Peyer's patch (tissue), 4 donors: ENCODE data around the gene PSD.

Experiments
- CTCF ChIP-seq, 6 experiments: fragments of 450-650 bp in 4 of 6; fragments of 200-600 bp in 2 of 6; sonication (generic) in 1 of 6; IDR thresholded peaks; one replicate each; pipeline ENCODE4 v1.5.1; 2017 to 2019; ENCODE audit warnings: antibody characterized with exemption in 6 of 6, mild to moderate bottlenecking in 3 of 6, moderate library complexity in 1 of 6
- POLR2A ChIP-seq, 2 donors: fragments of 450-650 bp; IDR thresholded peaks; one replicate each; pipeline ENCODE4 v1.5.1; 2017; ENCODE audit warnings: antibody characterized with exemption in 2 of 2, mild to moderate bottlenecking in 2 of 2, moderate library complexity in 2 of 2

GRCh38 chr10:102406815-102407214 lies 11.8 kb downstream of the PSD start:
- TF ChIP-seq CTCF (IDR thresholded peaks at IDR 0.05) (no peak), POLR2A (IDR thresholded peaks at IDR 0.05) (no peak)
